ENCODE results near the gene FIZ1.

DNA sequence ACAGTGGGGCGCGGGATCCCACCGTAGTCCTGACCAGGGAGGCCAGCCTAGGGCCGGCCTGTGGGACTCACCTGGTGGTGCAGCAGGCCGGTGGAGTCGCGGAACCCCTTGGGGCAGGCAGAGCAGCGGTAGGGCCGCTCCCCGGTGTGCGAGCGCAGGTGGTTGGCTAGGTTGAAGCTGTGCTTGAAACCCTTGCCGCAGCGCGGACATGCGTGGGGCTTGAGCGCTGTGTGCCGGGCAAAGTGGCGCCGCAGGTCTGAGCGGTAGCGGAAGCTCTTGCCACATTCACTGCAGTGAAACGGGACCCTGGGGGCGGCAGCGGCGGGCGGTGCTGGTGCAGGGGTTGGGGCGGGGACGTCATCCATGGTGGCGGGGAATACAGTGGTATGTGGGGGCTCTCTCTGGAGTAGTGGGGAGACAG, 1.8 kb downstream of the FIZ1 start:
- no peak for TF ChIP-seq ZNF423 (tag by site-specific recombination; IDR thresholded peaks at IDR 0.05)
- no peak for TF ChIP-seq ZNF610 (tag by site-specific recombination; IDR thresholded peaks at IDR 0.05; ENCODE audit: borderline replicate concordance)
- no peak for TF ChIP-seq CTCF (tag by site-specific recombination; IDR thresholded peaks at IDR 0.05)
- no peak for TF ChIP-seq KLF10 (tag by site-specific recombination; IDR thresholded peaks at IDR 0.05)
- TF ChIP-seq ZNF677 (tag by site-specific recombination; IDR thresholded peaks at IDR 0.05), result no peak

Measured in HEK293 (cell line).